Mucosa of rectum (tissue), 2 donors: ENCODE data around the gene MCUR1.
"Not testable (repeated sequence)": the region's sequence is repeated elsewhere in the genome, so short reads cannot be mapped to it uniquely, and the experiment has no call there.

Experiments
- H3K27ac ChIP-seq, 2 donors: one replicate each; pipeline ENCODE4 v1.7.0; 2013; ENCODE audit warnings: inconsistent platforms in 2 of 2, low read depth in 2 of 2, low read length in 2 of 2
- H3K27me3 ChIP-seq, 2 donors: one replicate each; pipeline ENCODE4 v1.7.0; 2013; ENCODE audit warnings: low read length in 2 of 2; ENCODE audit not compliant: control insufficient read depth in 2 of 2, insufficient read depth in 2 of 2
- H3K36me3 ChIP-seq, 2 donors: one replicate each; pipeline ENCODE4 v1.7.0; 2013; ENCODE audit warnings: low read length in 2 of 2; ENCODE audit not compliant: control insufficient read depth in 2 of 2, insufficient read depth in 2 of 2
- H3K4me1 ChIP-seq, 2 donors: one replicate each; pipeline ENCODE4 v1.7.0; 2013; ENCODE audit warnings: low read length in 2 of 2, mild to moderate bottlenecking in 1 of 2; ENCODE audit not compliant: control insufficient read depth in 2 of 2, insufficient read depth in 2 of 2
- H3K4me3 ChIP-seq, 2 donors: one replicate each; pipeline ENCODE4 v1.7.0; 2013; ENCODE audit warnings: low read length in 2 of 2
- H3K9ac ChIP-seq, 2 donors: one replicate each; pipeline ENCODE4 v1.7.0; 2013; ENCODE audit warnings: low read length in 2 of 2, low read depth in 1 of 2, mild to moderate bottlenecking in 1 of 2
- H3K9me3 ChIP-seq, 2 donors: one replicate each; pipeline ENCODE4 v1.7.0; 2013; ENCODE audit warnings: low read length in 2 of 2; ENCODE audit not compliant: control insufficient read depth in 2 of 2
- donor health status: healthy.
- donor health status: Normal muscosa, but diverticular disease.

The MCUR1 gene

GRCh38 chr6:13830803-13831202 is 16.4 kb upstream of the MCUR1 start:
- no peaks in the 10 kb centered on the region for H3K36me3 ChIP-seq
- no peaks in the 10 kb centered on the region for H3K27me3 ChIP-seq
- no peak overlapping the region for H3K27ac ChIP-seq
- no peak overlapping the region for H3K4me3 ChIP-seq
- no peaks in the 10 kb centered on the region for H3K9me3 ChIP-seq
- H3K9ac ChIP-seq = no peak overlapping the region
- no peaks in the 10 kb centered on the region for H3K4me1 ChIP-seq

- not testable (repeated sequence) for H3K4me1 ChIP-seq, H3K9ac ChIP-seq, H3K36me3 ChIP-seq, H3K9me3 ChIP-seq, H3K27me3 ChIP-seq, H3K27ac ChIP-seq, H3K4me3 ChIP-seq
Measured at GRCh38 chr6:13829419-13829818, 15.1 kb upstream of the MCUR1 start.

GRCh38 chr6:13828656-13829301 is 14.4 kb upstream of the MCUR1 start:
- not testable (repeated sequence) for H3K9me3 ChIP-seq, H3K27ac ChIP-seq, H3K4me3 ChIP-seq, H3K9ac ChIP-seq, H3K4me1 ChIP-seq, H3K27me3 ChIP-seq, H3K36me3 ChIP-seq

- Histone ChIP-seq H3K9me3 (no peaks in the 10 kb centered on the region), H3K36me3 (no peaks in the 10 kb centered on the region), H3K27ac (no peak overlapping the region), H3K4me1 (no peaks in the 10 kb centered on the region), H3K27me3 (no peaks in the 10 kb centered on the region), H3K4me3 (no peak overlapping the region), H3K9ac (no peak overlapping the region)
Measured at GRCh38 chr6:13827032-13827431, 12.7 kb upstream of the MCUR1 start.

GRCh38 chr6:13825871-13826270 is 11.5 kb upstream of the MCUR1 start:
- H3K27me3 ChIP-seq = no peaks in the 10 kb centered on the region
- H3K4me3 ChIP-seq = no peak overlapping the region
- no peak overlapping the region for H3K27ac ChIP-seq
- H3K36me3 ChIP-seq = no peaks in the 10 kb centered on the region
- no peaks in the 10 kb centered on the region for H3K9me3 ChIP-seq
- no peaks in the 10 kb centered on the region for H3K4me1 ChIP-seq
- H3K9ac ChIP-seq = no peak overlapping the region

- H3K9ac ChIP-seq = no peak overlapping the region
- no peaks in the 10 kb centered on the region for H3K27me3 ChIP-seq
- H3K27ac ChIP-seq = no peak overlapping the region
Measured at GRCh38 chr6:13818341-13818740, 4.0 kb upstream of the MCUR1 start.

GRCh38 chr6:13814938-13815575 is 700 bp upstream of the MCUR1 start:
- Histone ChIP-seq H3K4me3 (peak overlapping the region; percentile 57 to 86), H3K9me3 (no peaks in the 10 kb centered on the region)

More at GRCh38 chr6:13818341-13818740, 4.0 kb upstream of the MCUR1 start:
- H3K4me1 ChIP-seq = peaks cover 5 to 7% of the 10 kb centered on the region in 2 donors
- H3K9me3 ChIP-seq = no peaks in the 10 kb centered on the region
- H3K4me3 ChIP-seq = no peak overlapping the region
- no peaks in the 10 kb centered on the region for H3K36me3 ChIP-seq

GRCh38 chr6:13813621-13814175 is 659 bp downstream of the MCUR1 start:
- peaks cover 30 to 35% of the 10 kb centered on the region in 2 donors for H3K4me1 ChIP-seq
- H3K9me3 ChIP-seq = no peaks in the 10 kb centered on the region
- H3K9ac ChIP-seq = peak overlapping the region; percentile 69 to 81
- H3K27me3 ChIP-seq = no peaks in the 10 kb centered on the region
- peak overlapping the region; percentile 78 to 86 for H3K4me3 ChIP-seq
- no peaks in the 10 kb centered on the region for H3K36me3 ChIP-seq
- H3K27ac ChIP-seq = peak overlapping the region; percentile 95 to 97

More at GRCh38 chr6:13814938-13815575, 700 bp upstream of the MCUR1 start:
- H3K36me3 ChIP-seq = no peaks in the 10 kb centered on the region
- peak overlapping the region; percentile 77 to 81 for H3K9ac ChIP-seq
- no peaks in the 10 kb centered on the region for H3K27me3 ChIP-seq
- peaks cover 30 to 35% of the 10 kb centered on the region in 2 donors for H3K4me1 ChIP-seq
- H3K27ac ChIP-seq = peak overlapping the region; percentile 95 to 97

- peak overlapping the region; percentile 78 to 86 for H3K4me3 ChIP-seq
- H3K27me3 ChIP-seq = no peaks in the 10 kb centered on the region
- peaks cover 0 to 2% of the 10 kb centered on the region in 2 donors for H3K36me3 ChIP-seq
- H3K9me3 ChIP-seq = no peaks in the 10 kb centered on the region
- H3K27ac ChIP-seq = peak overlapping the region; percentile 95 to 97
- peak overlapping the region in 1 of 2 donors; percentile 81 for H3K9ac ChIP-seq
- peaks cover 30 to 35% of the 10 kb centered on the region in 2 donors for H3K4me1 ChIP-seq
Measured at GRCh38 chr6:13813026-13813425, 1.3 kb downstream of the MCUR1 start.

- H3K4me3 ChIP-seq = peak overlapping the region in 1 of 2 donors; percentile 20
Measured at GRCh38 chr6:13812359-13812642, 2.1 kb downstream of the MCUR1 start.

More at GRCh38 chr6:13812359-13812642, 2.1 kb downstream of the MCUR1 start:
- Histone ChIP-seq H3K27me3 (no peaks in the 10 kb centered on the region), H3K36me3 (peaks cover 0 to 5% of the 10 kb centered on the region in 2 donors), H3K27ac (peak overlapping the region; percentile 69 to 97), H3K9me3 (no peaks in the 10 kb centered on the region), H3K9ac (peak overlapping the region in 1 of 2 donors; percentile 36), H3K4me1 (peaks cover 30 to 35% of the 10 kb centered on the region in 2 donors)
